Loucy (cell line): ENCODE results near the gene CBX2.

Experiments used
- EZH2phosphoT487 ChIP-seq: fragments of 200-600 bp; IDR thresholded peaks from 2 replicates; pipeline ENCODE4 v1.6.1; 2018; ENCODE audit warnings: antibody characterized with exemption, mild to moderate bottlenecking, moderate library complexity, borderline replicate concordance
- TF ChIP-seq, protein P1 (sequence below): fragments of 200-600 bp; sonication (generic); conservative IDR thresholded peaks from 2 replicates; pipeline ENCODE4 v1.5.1; 2014; ENCODE audit warnings: mild to moderate bottlenecking, antibody characterized with exemption, low read length

DNA sequence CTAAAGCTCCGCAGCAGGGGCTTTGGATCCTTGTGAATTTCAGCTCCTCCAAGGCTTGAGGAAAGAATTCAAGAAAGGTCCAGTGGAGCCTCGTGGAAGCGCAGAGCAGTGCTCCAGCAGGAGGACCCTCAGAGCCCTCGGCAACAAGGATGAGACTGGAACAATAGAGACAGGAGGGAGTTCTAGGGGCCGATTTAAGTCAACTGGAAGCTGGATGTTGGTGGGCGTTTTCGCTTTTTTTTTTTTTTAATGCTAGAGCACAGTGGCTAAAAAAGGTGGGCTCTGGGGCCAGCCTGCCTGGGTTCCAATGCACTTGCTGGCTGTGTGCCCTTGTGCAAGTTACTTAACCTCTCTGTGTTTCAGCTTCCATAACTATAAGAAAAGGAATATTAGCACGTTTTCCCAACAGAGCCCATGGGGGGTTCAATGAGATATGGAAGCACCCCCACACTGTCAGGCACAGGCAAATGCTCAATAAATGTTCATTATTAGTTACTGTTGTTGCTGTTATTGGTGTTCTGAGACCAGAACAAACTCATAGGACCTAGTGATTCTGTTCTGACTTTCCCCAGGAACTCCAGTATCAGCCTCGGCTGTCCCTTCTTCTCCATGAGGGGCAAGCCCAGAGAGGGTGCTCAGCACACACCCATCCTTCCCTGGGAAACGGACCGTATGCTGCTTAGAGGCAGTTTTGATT is 24.2 kb downstream of the CBX2 start:
- TF ChIP-seq, protein P1, sequence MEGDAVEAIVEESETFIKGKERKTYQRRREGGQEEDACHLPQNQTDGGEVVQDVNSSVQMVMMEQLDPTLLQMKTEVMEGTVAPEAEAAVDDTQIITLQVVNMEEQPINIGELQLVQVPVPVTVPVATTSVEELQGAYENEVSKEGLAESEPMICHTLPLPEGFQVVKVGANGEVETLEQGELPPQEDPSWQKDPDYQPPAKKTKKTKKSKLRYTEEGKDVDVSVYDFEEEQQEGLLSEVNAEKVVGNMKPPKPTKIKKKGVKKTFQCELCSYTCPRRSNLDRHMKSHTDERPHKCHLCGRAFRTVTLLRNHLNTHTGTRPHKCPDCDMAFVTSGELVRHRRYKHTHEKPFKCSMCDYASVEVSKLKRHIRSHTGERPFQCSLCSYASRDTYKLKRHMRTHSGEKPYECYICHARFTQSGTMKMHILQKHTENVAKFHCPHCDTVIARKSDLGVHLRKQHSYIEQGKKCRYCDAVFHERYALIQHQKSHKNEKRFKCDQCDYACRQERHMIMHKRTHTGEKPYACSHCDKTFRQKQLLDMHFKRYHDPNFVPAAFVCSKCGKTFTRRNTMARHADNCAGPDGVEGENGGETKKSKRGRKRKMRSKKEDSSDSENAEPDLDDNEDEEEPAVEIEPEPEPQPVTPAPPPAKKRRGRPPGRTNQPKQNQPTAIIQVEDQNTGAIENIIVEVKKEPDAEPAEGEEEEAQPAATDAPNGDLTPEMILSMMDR = no peak
- no peak for TF ChIP-seq EZH2phosphoT487
